Loucy (cell line): ENCODE measurements around the gene CSAD.

Source experiments
- H2AFZ ChIP-seq: fragments of 200-600 bp; sonication (generic); 2 replicates; pipeline ENCODE4 v1.6.0; 2016; ENCODE audit warnings: antibody characterized with exemption, mild to moderate bottlenecking, low read length, moderate library complexity
- H3F3A ChIP-seq: fragments of 200-600 bp; 2 replicates; pipeline ENCODE4 v1.6.0; 2016; ENCODE audit warnings: antibody characterized with exemption, low read depth, mild to moderate bottlenecking
- H3K27me3 ChIP-seq: fragments of 200-600 bp; sonication (generic); 2 replicates; pipeline ENCODE4 v1.6.1; 2014; ENCODE audit warnings: low read length, mild to moderate bottlenecking; ENCODE audit not compliant: insufficient read depth, poor library complexity, severe bottlenecking
- H3K36me3 ChIP-seq: fragments of 200-600 bp; sonication (generic); 2 replicates; pipeline ENCODE4 v1.6.1; 2016; ENCODE audit warnings: low read length; ENCODE audit not compliant: insufficient read depth
- H3K4me1 ChIP-seq: fragments of 200-600 bp; sonication (generic); 2 replicates; pipeline ENCODE4 v1.5.1; 2014; ENCODE audit warnings: low read length, mild to moderate bottlenecking; ENCODE audit not compliant: insufficient read depth, poor library complexity, severe bottlenecking
- H3K4me2 ChIP-seq: fragments of 200-600 bp; sonication (generic); 2 replicates; pipeline ENCODE4 v1.6.0; 2014; ENCODE audit warnings: antibody characterized with exemption, low read length, low read depth, mild to moderate bottlenecking; ENCODE audit not compliant: poor library complexity, severe bottlenecking
- H3K4me3 ChIP-seq: fragments of 200-600 bp; sonication (generic); 2 replicates; pipeline ENCODE4 v1.5.1; 2014; ENCODE audit warnings: low read length, mild to moderate bottlenecking, mixed read lengths; ENCODE audit not compliant: poor library complexity, severe bottlenecking
- H3K79me2 ChIP-seq: fragments of 200-600 bp; sonication (generic); 2 replicates; pipeline ENCODE4 v1.6.1; 2014; ENCODE audit warnings: low read length; ENCODE audit not compliant: insufficient read depth
- H3K9ac ChIP-seq: fragments of 200-600 bp; sonication (generic); 2 replicates; pipeline ENCODE4 v1.6.0; 2014; ENCODE audit warnings: mild to moderate bottlenecking, low read depth, low read length, moderate library complexity; ENCODE audit not compliant: poor library complexity, severe bottlenecking
- H3K9me2 ChIP-seq: fragments of 200-600 bp; sonication (generic); replicated peaks from 2 replicates; pipeline ENCODE4 v1.6.1; 2016; ENCODE audit warnings: low read depth, low read length, mixed read lengths
- H3K9me3 ChIP-seq: fragments of 200-600 bp; sonication (generic); 2 replicates; pipeline ENCODE4 v1.6.1; 2014; ENCODE audit warnings: mild to moderate bottlenecking, antibody characterized with exemption, low read length, low read depth; ENCODE audit not compliant: insufficient read depth
- H4K20me1 ChIP-seq: fragments of 200-600 bp; sonication (generic); 2 replicates; pipeline ENCODE4 v1.6.0; 2014; ENCODE audit warnings: antibody characterized with exemption, low read length, mild to moderate bottlenecking; ENCODE audit not compliant: insufficient read depth, poor library complexity, severe bottlenecking
- CTCF ChIP-seq: fragments of 200-600 bp; sonication (generic); conservative IDR thresholded peaks from 2 replicates; pipeline ENCODE4 v1.5.1; 2014; ENCODE audit warnings: mild to moderate bottlenecking, antibody characterized with exemption, low read length
- EZH2phosphoT487 ChIP-seq: fragments of 200-600 bp; IDR thresholded peaks from 2 replicates; pipeline ENCODE4 v1.6.1; 2018; ENCODE audit warnings: antibody characterized with exemption, mild to moderate bottlenecking, moderate library complexity, borderline replicate concordance

The CSAD gene

GRCh38 chr12:53193040-53193439 is 12.3 kb upstream of the CSAD start:
- H3K4me2 ChIP-seq, result no peak overlapping the region

GRCh38 chr12:53192531-53193021 is 11.9 kb upstream of the CSAD start:
- Histone ChIP-seq H3K4me3 (no peak overlapping the region), H3K36me3 (peaks cover 6% of the 10 kb centered on the region; the same call in 1 of the 2 replicates), H3K4me1 (no peaks in the 10 kb centered on the region), H4K20me1 (no peaks in the 10 kb centered on the region), H3K79me2 (no peaks in the 10 kb centered on the region), H3K9me2 (no peaks in the 10 kb centered on the region), H3K27me3 (no peaks in the 10 kb centered on the region), H3F3A (no peaks in the 10 kb centered on the region), H3K9me3 (no peaks in the 10 kb centered on the region), H2AFZ (no peak overlapping the region), H3K9ac (no peak overlapping the region), H3K4me2 (no peak overlapping the region)
- no peak for TF ChIP-seq EZH2phosphoT487
- no peak for TF ChIP-seq CTCF

More at GRCh38 chr12:53193040-53193439, 12.3 kb upstream of the CSAD start:
- Histone ChIP-seq H3F3A (no peaks in the 10 kb centered on the region), H3K27me3 (no peaks in the 10 kb centered on the region), H3K9me3 (no peaks in the 10 kb centered on the region), H3K79me2 (no peaks in the 10 kb centered on the region), H3K4me1 (peaks cover 3% of the 10 kb centered on the region), H3K9me2 (no peaks in the 10 kb centered on the region), H4K20me1 (no peaks in the 10 kb centered on the region), H3K36me3 (peaks cover 2% of the 10 kb centered on the region; the same call in 1 of the 2 replicates), H3K4me3 (no peak overlapping the region), H2AFZ (no peak overlapping the region), H3K9ac (no peak overlapping the region)
- no peak for TF ChIP-seq CTCF
- TF ChIP-seq EZH2phosphoT487, result no peak

GRCh38 chr12:53191885-53192530 is 11.3 kb upstream of the CSAD start:
- Histone ChIP-seq H2AFZ (no peak overlapping the region), H4K20me1 (no peaks in the 10 kb centered on the region), H3K27me3 (no peaks in the 10 kb centered on the region), H3K4me3 (no peak overlapping the region), H3K9me2 (no peaks in the 10 kb centered on the region), H3K36me3 (peaks cover 12% of the 10 kb centered on the region; the same call in 1 of the 2 replicates), H3K9me3 (no peaks in the 10 kb centered on the region), H3K79me2 (no peaks in the 10 kb centered on the region), H3K4me1 (no peaks in the 10 kb centered on the region), H3F3A (no peaks in the 10 kb centered on the region), H3K9ac (no peak overlapping the region), H3K4me2 (no peak overlapping the region)
- TF ChIP-seq CTCF (no peak), EZH2phosphoT487 (no peak)
